ENCODE measurements around the gene TEAD1. TPM values are rescaled to one million over a fixed set of nuclear protein-coding genes. Genes with fewer than 3 reads are reported as not detected.

TEAD1 gene
- total and polyA plus RNA-seq, 9 of the 15 experiments (the other 6 are each of a cell fraction or from before 2014, with no cell fraction given) = 1.7 to 17.7 (median 10.8) TPM

DNA sequence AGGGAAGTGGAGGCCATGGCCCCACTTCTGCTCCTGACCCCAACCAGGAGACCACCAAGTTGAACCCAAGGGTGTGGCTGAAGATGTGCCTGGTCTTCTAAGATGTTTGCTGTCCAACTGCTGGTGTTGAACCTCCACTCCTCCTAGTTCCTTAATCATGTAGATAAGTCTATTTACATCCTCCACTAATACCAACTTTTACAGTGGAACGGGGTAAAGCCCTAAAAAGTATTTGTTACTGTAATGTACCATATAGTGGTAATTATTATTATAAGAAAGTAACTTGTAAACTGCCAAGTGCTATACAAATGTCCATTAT lies 315.9 kb downstream of the TEAD1 start:
- in situ Hi-C loops (cut with MboI) = loop anchor here (10.0 kb wide), 1 partner anchor 125 kb away; no protein-coding TSS in a partner anchor
- POLR2A ChIA-PET = interaction anchor here (1.3 kb wide), 1 partner anchor 11 kb away, joined by 4 read pairs; no protein-coding TSS in a partner anchor
- no peak for FAIRE-seq

More for the DNA sequence above, 315.9 kb downstream of the TEAD1 start:
- no peak overlapping the region for H3K4me3 ChIP-seq
- WGBS (ENCODE audit: insufficient coverage, low coverage, missing lambda C conversion rate) = 33% methylated on average over 1 of the region's 1 CpG
- H3K9me1 ChIP-seq (ENCODE audit: control insufficient read depth, insufficient read depth, low read length) = no peaks in the 10 kb centered on the region
- TF ChIP-seq BCOR (IDR thresholded peaks at IDR 0.05) (no peak), STAT5A (IDR thresholded peaks at IDR 0.05; ENCODE audit: borderline replicate concordance, low read length) (no peak), ADNP (tag; IDR thresholded peaks at IDR 0.05) (0 out of 2 replicates have a peak, but pooled peaks have one; percentile 1), TAF15 (IDR thresholded peaks at IDR 0.05; ENCODE audit: low read depth, low read length) (no peak), EHMT2 (IDR thresholded peaks at IDR 0.05) (peak; percentile 27; the same call in 1 of the 2 replicates), MIER1 (IDR thresholded peaks at IDR 0.05; ENCODE audit: low read depth) (0 out of 2 replicates have a peak, but pooled peaks have one; percentile 13), SPI1 (IDR thresholded peaks at IDR 0.05; ENCODE audit: borderline replicate concordance, low read depth, low read length) (peak; percentile 9; the same call in 1 of the 2 replicates), ZNF143 (CRISPR knock-in tag; IDR thresholded peaks at IDR 0.05) (no peak), TFAM (CRISPR knock-in tag; conservative IDR thresholded peaks at IDR 0.05) (no peak), DMBX1 (CRISPR knock-in tag; IDR thresholded peaks at IDR 0.05; ENCODE audit: borderline replicate concordance) (0 out of 2 replicates have a peak, but pooled peaks have one; percentile 19)
- TF ChIP-seq, protein P1, sequence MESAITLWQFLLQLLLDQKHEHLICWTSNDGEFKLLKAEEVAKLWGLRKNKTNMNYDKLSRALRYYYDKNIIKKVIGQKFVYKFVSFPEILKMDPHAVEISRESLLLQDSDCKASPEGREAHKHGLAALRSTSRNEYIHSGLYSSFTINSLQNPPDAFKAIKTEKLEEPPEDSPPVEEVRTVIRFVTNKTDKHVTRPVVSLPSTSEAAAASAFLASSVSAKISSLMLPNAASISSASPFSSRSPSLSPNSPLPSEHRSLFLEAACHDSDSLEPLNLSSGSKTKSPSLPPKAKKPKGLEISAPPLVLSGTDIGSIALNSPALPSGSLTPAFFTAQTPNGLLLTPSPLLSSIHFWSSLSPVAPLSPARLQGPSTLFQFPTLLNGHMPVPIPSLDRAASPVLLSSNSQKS (CRISPR knock-in tag; IDR thresholded peaks at IDR 0.05) = no peak
- TF ChIP-seq, protein P2, sequence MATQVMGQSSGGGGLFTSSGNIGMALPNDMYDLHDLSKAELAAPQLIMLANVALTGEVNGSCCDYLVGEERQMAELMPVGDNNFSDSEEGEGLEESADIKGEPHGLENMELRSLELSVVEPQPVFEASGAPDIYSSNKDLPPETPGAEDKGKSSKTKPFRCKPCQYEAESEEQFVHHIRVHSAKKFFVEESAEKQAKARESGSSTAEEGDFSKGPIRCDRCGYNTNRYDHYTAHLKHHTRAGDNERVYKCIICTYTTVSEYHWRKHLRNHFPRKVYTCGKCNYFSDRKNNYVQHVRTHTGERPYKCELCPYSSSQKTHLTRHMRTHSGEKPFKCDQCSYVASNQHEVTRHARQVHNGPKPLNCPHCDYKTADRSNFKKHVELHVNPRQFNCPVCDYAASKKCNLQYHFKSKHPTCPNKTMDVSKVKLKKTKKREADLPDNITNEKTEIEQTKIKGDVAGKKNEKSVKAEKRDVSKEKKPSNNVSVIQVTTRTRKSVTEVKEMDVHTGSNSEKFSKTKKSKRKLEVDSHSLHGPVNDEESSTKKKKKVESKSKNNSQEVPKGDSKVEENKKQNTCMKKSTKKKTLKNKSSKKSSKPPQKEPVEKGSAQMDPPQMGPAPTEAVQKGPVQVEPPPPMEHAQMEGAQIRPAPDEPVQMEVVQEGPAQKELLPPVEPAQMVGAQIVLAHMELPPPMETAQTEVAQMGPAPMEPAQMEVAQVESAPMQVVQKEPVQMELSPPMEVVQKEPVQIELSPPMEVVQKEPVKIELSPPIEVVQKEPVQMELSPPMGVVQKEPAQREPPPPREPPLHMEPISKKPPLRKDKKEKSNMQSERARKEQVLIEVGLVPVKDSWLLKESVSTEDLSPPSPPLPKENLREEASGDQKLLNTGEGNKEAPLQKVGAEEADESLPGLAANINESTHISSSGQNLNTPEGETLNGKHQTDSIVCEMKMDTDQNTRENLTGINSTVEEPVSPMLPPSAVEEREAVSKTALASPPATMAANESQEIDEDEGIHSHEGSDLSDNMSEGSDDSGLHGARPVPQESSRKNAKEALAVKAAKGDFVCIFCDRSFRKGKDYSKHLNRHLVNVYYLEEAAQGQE (IDR thresholded peaks at IDR 0.05; ENCODE audit: borderline replicate concordance) = peak; percentile 79
- TF ChIP-seq, protein P2 (CRISPR knock-in tag; IDR thresholded peaks at IDR 0.05; ENCODE audit: low read depth) = no peak
- peak overlapping the region in 1 of 2 experiments; percentile 67; a peak in 1 of 4 replicates for H3K9ac ChIP-seq (ENCODE audit: insufficient read depth in 1 of 2, low read depth in 2 of 2, low read length in 2 of 2)
- H3K79me2 ChIP-seq (ENCODE audit: control insufficient read depth, insufficient read depth, low read length) = peaks cover 42% of the 10 kb centered on the region
- peaks cover 9 to 45% of the 10 kb centered on the region in 2 experiments; a peak in 3 of 5 replicates for H3K4me1 ChIP-seq (replicated peaks in 1 of 2; ENCODE audit: control insufficient read depth in 2 of 2, insufficient read depth in 2 of 2, low read length in 2 of 2)
- CTCF ChIA-PET (ENCODE audit: low intra/inter-chr PET ratio) = no interaction called here
- no TSS peak for BruUV-seq (replicated peaks)
- ATAC-seq (no peak), DNase-seq (ENCODE audit: extremely low read depth in 1 of 4, low spot score in 3 of 4) (peak in 1 of 4 experiments; percentile 23)
- peak overlapping the region; percentile 65; the same call in 2 of the 3 replicates for H3K27ac ChIP-seq (ENCODE audit: extremely low read depth, low read depth, low read length)
- no peaks in the 10 kb centered on the region for H3K9me3 ChIP-seq (replicated peaks; ENCODE audit: control insufficient read depth, insufficient read depth, low read depth, low read length)
- intact Hi-C loops (cut with micrococcal nuclease) = no loop called here
- peaks cover 5% of the 10 kb centered on the region; the same call in 1 of the 2 replicates for H4K20me1 ChIP-seq (replicated peaks; ENCODE audit: control insufficient read depth, insufficient read depth, low read length)
- H2AFZ ChIP-seq (ENCODE audit: low read depth, low read length) = peak overlapping the region; percentile 75; the same call in 1 of the 2 replicates
- peaks cover 34% of the 10 kb centered on the region for H3K36me3 ChIP-seq (ENCODE audit: control insufficient read depth, insufficient read depth, low read length)
- no peaks in the 10 kb centered on the region for H3K27me3 ChIP-seq (ENCODE audit: control insufficient read depth in 2 of 2, insufficient read depth in 2 of 2, low read length in 2 of 2)
- H3K4me2 ChIP-seq (ENCODE audit: insufficient read depth, low read length) = peak overlapping the region; percentile 80; the same call in 1 of the 2 replicates
